Cardiac septum (tissue), 1 donor: ENCODE results near the gene SUFU. TPM values are rescaled to one million over a fixed set of nuclear protein-coding genes. Genes with fewer than 3 reads are reported as not detected.
"Not testable (repeated sequence)": the region's sequence is repeated elsewhere in the genome, so short reads cannot be mapped to it uniquely, and the experiment has no call there.

Source experiments
- DNase-seq: peaks from one replicate; pipeline ENCODE4 v3.0.0-alpha.2; 2020; ENCODE audit warnings: low spot score
- intact Hi-C: fragments of 100-400 bp; cut with DNase I; formaldehyde crosslinking; loops from one replicate; pipeline ENCODE4 v1.14.0; 2022
- total RNA-seq: library from RNA; stranded (reverse); fragmentation: NEBNext Ultra II Directional; extraction: Animal tissue kit (Norgen Biotek cat#: 25700); gene quantifications from one replicate; pipeline ENCODE4 v1.2.1, GENCODE V29; 2021
- donor health status: DM: no; HTN: no; CAD: no.

SUFU gene
- total RNA-seq, 1 donor from 2014 or later, result 6.1 TPM

DNA sequence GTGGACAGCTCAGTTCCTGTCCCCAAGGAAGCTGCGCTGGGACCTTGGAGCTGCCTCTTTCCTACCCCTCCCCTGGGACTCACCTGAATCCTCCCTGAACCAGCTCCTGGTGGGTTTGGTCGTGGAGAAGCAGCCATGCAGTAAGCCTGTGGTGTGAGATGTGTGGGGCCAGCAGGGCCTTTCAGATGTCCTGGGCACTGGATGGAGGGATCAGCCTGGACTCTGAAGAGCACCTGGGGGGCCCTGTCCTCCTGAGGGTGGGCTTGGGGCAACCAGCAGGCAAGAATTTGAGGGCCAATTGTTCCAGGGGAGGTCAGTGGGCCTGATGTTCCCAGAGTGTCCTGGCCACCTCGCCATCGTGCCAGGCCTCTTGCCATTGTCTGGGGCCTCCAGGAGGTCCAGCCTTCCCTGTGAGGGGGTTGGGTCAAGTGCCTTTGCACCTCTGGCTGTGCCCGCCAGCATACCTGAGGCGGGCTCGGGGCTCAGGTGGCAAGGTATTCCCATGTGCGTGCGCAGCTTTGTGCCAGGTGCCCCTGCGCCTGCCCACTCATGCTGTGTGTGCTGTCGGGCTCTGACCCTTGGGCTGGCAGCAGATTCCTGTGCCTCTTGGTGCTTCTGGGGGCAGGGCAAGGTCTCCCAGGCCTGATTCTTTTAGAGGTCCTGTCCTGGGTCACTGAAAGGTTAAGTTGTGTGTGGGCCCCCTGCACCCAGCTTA is 147.8 kb downstream of the SUFU start:
- DNase-seq, result peak; percentile 69
- intact Hi-C loops, result no loop called here

GRCh38 chr10:102652170-102652916 is 148.6 kb downstream of the SUFU start:
- no peak for DNase-seq
- intact Hi-C loops, result no loop called here

DNA sequence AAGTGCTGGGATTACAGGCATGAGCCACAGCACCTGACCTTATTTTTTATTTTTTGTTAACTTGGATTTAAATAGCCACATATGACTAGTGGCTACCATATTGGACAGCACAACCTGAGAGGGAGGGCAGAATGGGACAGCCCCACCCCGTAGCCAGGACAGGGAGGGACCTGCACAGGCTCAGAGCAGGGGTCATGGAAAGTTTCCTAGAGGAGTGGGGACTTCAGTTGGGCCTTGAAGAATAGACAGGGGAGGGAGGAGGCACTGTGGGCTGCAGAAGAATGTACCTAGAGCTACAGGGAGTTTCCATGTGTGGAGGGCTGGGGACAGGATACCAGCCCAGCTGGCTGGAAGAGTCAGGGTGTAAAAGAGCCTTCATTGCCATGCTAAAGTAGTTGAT is 149.3 kb downstream of the SUFU start:
- no peak for DNase-seq
- intact Hi-C loops, result no loop called here

DNA sequence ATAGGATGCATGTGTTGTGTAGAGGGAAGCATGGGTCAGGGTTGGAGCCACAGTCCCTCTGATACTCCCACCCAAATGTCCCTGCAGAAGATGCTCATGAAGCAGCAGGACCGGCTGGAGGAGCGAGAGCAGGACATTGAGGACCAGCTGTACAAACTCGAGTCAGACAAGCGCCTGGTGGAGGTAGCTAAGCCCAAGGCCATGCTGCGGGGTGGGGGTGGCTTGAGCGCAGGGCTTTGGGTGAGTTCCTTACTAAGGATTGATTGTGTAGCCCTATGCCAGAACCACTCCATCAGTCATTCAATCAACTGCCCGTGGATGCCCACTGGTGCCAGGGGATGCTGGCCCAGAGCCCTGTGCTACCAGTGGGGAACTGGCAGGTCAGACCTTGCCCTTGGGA is 150.8 kb downstream of the SUFU start:
- DNase-seq, result no peak
- intact Hi-C loops, result no loop called here

GRCh38 chr10:102654969-102655368 is 151.2 kb downstream of the SUFU start:
- intact Hi-C loops, result no loop called here
- no peak for DNase-seq

DNA sequence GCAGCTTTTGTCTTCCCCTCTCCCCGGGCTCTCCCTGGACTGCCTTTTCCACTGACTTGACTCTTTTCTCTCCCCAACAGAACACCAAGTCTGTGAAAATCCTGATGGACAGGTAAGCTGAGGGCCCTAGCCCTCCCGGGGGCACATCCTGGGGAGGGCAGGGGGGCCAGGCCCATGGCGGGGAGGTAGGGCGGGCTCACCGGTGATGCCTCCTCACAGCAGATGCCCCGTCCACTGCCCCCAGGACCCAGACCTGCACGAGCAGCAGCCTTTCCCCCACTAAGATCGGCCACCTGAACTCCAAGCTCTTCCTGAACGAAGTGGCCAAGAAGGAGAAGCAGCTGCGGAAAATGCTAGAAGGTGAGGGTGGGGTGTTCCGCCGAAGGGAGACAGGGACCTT is 152.3 kb downstream of the SUFU start:
- intact Hi-C loops, result no loop called here
- DNase-seq, result no peak

GRCh38 chr10:102656791-102657371 is 153.1 kb downstream of the SUFU start:
- intact Hi-C loops, result no loop called here
- no peak for DNase-seq

DNA sequence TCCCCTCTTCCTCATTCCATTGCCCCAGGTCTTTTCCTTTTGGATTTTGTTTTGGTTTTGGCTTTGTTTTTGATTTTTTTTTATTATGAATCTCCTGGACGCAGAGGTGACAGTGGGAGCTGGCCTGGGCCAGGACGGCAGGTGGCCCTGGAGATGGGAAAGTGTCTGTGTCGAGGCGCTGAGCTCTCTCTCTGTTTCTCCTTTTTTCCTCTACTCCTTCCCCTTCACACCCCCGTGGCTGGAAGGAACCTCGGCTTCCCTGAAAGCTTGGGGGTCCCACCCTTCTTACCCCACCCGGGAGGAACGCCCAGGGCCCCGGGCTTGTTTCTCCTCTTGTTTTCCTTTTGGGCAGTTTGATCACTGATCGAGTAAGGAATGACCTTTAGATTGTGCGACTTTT is 153.7 kb downstream of the SUFU start:
- no peak for DNase-seq
- intact Hi-C loops, result no loop called here

DNA sequence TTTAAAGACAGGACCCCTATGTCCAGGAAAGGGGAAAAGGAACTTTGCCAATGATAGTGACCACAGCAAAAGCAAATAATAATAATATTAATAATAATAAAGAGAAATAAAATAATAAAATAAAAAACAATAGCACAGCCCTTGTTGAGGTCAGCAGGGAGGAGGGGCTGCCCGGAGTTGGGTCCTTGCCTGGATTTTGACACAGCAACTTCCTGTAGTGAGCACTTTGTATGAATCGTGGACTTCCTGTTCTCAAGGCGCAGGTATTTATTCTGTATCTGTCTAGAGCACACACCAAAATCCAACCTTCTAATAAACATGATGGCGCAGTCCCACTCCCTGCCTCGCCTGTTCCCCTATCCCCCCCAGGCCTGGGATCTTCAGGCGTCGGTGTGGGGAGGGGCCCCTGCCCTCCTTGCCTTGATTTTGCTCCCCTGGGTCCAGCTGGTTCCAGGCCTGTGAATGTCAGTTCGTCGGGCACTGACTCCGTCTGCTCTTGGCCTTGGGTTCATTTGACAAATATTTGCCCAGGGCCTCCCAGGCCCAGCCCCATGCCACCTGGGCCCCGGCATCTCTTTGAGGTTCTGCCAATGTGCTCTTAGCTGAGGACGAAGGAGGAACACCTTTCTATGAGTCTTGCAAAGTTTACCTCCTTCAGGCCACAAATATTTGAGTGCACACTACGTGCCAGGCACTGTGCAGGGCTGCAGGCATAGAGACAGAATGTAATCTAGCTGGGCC is 154.4 kb downstream of the SUFU start:
- intact Hi-C loops, result no loop called here
- peak; percentile 35 for DNase-seq

- intact Hi-C loops, result no loop called here
- peak; percentile 62 for DNase-seq
Measured at GRCh38 chr10:102658802-102659201, 155.0 kb downstream of the SUFU start.

GRCh38 chr10:102660888-102661657 is 157.3 kb downstream of the SUFU start:
- no peak for DNase-seq

GRCh38 chr10:102661658-102662028 is 157.9 kb downstream of the SUFU start:
- intact Hi-C loops, result no loop called here
- DNase-seq, result no peak

More at GRCh38 chr10:102660888-102661657, 157.3 kb downstream of the SUFU start:
- intact Hi-C loops, result no loop called here

- intact Hi-C loops, result no loop called here
Measured at GRCh38 chr10:102665904-102666509, 162.2 kb downstream of the SUFU start.

GRCh38 chr10:102667411-102667810 is 163.6 kb downstream of the SUFU start:
- intact Hi-C loops, result not testable (repeated sequence)

More at GRCh38 chr10:102665904-102666509, 162.2 kb downstream of the SUFU start:
- DNase-seq, result no peak

DNA sequence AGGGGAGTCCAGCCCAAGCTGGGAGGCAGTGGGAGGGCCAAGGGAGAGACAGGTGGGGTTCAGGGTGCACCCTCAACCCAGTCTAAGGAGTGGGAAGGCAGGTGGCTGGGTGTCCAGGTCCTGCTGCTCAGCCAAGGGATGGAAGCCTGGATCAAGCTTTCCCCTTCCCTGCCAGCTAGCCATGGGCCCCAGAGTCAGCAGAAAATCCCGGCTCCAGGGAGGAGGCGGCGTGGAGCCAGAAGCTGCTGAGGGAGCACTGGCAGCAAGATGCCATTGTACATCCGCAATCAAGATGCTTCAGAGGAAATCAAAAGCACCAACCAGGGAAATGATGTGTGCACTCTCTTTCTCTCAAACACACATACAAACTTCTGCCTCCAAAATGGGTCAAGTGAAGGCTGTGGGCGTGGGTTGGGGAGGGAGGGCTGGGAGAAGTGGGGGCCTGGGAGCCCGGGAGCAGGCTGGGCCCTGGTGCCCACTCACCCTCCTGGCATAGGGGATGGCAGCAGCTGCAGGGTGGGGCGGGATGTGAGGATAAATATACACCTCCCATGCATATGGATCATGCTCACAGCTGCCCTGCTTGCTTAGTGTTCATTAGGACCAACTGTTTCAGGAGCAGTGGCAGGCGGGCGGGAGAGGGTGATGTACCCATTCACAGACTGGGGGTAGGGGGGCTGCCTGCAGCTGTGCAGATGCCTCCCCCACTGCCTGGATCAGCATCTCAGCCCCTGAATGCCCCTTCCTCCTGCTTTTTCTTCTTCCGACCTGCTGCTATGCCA is 164.7 kb downstream of the SUFU start:
- DNase-seq, result no peak
- intact Hi-C loops, result loop anchor here (2.0 kb wide), 1 partner anchor 20 kb away; no protein-coding TSS in a partner anchor

More at GRCh38 chr10:102667411-102667810, 163.6 kb downstream of the SUFU start:
- not testable (repeated sequence) for DNase-seq

GRCh38 chr10:102669206-102670064 is 165.7 kb downstream of the SUFU start:
- DNase-seq, result no peak
- intact Hi-C loops, result loop anchor here (2.0 kb wide), 1 partner anchor 21 kb away; no protein-coding TSS in a partner anchor

DNA sequence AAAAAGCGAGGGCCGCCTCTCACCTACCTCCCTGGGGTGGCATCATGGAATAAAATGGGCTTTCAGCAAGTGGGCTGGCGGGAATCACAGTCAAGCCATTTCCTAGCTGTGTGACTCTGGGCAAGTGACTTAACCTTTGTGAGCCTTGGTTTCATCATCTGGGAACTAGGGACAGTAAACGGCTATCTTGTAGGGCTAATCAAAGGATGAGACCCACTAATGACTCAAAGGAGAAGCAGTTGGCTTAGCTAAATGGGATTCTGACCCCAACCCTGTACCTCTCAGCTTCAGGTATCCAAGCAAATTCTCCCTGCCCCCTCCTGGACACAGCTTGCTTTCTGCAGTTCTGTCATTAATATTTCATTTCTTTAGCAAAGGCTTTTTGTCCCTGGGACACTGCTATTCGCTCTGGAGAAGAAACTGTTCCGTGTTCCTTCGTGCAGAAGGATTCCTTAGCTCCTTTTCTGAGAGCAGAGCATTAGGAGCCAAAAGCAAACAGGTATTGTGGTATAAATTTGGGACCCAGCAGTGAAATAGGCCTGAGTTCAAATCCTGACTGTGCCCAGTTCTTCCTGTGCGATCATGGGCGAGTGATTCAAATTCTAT is 166.4 kb downstream of the SUFU start:
- DNase-seq, result no peak
- intact Hi-C loops, result no loop called here
